Karpas-422 (cell line): Measurements from ENCODE around the gene MXD1. TPM values are rescaled to one million over a fixed set of nuclear protein-coding genes. Genes with fewer than 3 reads are reported as not detected.
"Not testable (repeated sequence)": the region's sequence is repeated elsewhere in the genome, so short reads cannot be mapped to it uniquely, and the experiment has no call there.

Source experiments
- DNase-seq: peaks from one replicate; pipeline ENCODE4 v3.0.0-alpha.2; 2015
- H2AFZ ChIP-seq: fragments of 200-600 bp; sonication (generic); 2 replicates; pipeline ENCODE4 v1.6.1; 2014; ENCODE audit warnings: antibody characterized with exemption, low read length, mixed read lengths
- H3K27ac ChIP-seq: fragments of 200-600 bp; sonication (generic); 2 replicates; pipeline ENCODE4 v1.5.1; 2014; ENCODE audit warnings: mild to moderate bottlenecking, low read length, moderate library complexity
- H3K27me3 ChIP-seq: fragments of 200-600 bp; sonication (generic); 2 replicates; pipeline ENCODE4 v1.6.1; 2014; ENCODE audit warnings: low read length, mixed read lengths
- H3K36me3 ChIP-seq: fragments of 200-600 bp; sonication (generic); 2 replicates; pipeline ENCODE4 v1.6.1; 2014; ENCODE audit warnings: low read length, mixed read lengths; ENCODE audit not compliant: insufficient read depth
- H3K4me1 ChIP-seq: fragments of 200-600 bp; sonication (generic); 2 replicates; pipeline ENCODE4 v1.6.1; 2014; ENCODE audit warnings: mild to moderate bottlenecking, low read length, mixed read lengths
- H3K4me2 ChIP-seq: fragments of 200-600 bp; sonication (generic); 2 replicates; pipeline ENCODE4 v1.6.1; 2014; ENCODE audit warnings: low read length, low read depth, mild to moderate bottlenecking; ENCODE audit not compliant: poor library complexity, severe bottlenecking
- H3K4me3 ChIP-seq: fragments of 200-600 bp; sonication (generic); 2 replicates; pipeline ENCODE4 v1.5.1; 2014; ENCODE audit warnings: mild to moderate bottlenecking, antibody characterized with exemption, low read length, mixed read lengths
- H3K79me2 ChIP-seq: fragments of 200-600 bp; sonication (generic); 2 replicates; pipeline ENCODE4 v1.6.1; 2014; ENCODE audit warnings: mild to moderate bottlenecking, low read length, mixed read lengths
- H3K9ac ChIP-seq: fragments of 200-600 bp; sonication (generic); 2 replicates; pipeline ENCODE4 v1.6.0; 2014; ENCODE audit warnings: low read length
- H3K9me2 ChIP-seq: fragments of 200-600 bp; sonication (generic), shearing (Covaris generic); replicated peaks from 2 replicates; pipeline ENCODE4 v1.6.0; 2014; ENCODE audit warnings: mild to moderate bottlenecking, low read length, moderate library complexity; ENCODE audit not compliant: insufficient read depth
- H3K9me3 ChIP-seq: fragments of 300-700, 200-600 bp; sonication (generic); 2 replicates; pipeline ENCODE4 v1.6.1; 2014; ENCODE audit warnings: low read length, mixed read lengths
- H4K20me1 ChIP-seq: fragments of 200-600 bp; sonication (generic); 2 replicates; pipeline ENCODE4 v1.6.1; 2014; ENCODE audit warnings: mild to moderate bottlenecking, antibody characterized with exemption, low read length, low read depth; ENCODE audit not compliant: insufficient read depth
- total RNA-seq: library from RNA; depleted of rRNA; stranded (reverse); fragments of >200 nt; shearing (Covaris generic); gene quantifications from 2 replicates; pipeline ENCODE4 v1.2.3, GENCODE V29; 2014; ENCODE audit warnings: low replicate concordance; rRNA removed

MXD1 gene
- total RNA-seq = 16.1 and 29.3 TPM in 2 replicates

- Histone ChIP-seq H3K36me3 (peaks cover 22% of the 10 kb centered on the region; the same call in 1 of the 2 replicates), H3K9me3 (no peaks in the 10 kb centered on the region), H3K27ac (peak within 1 kb of the TSS; percentile 69), H2AFZ (0 out of 2 replicates have a peak within 1 kb of the TSS, but pooled peaks have one; percentile 22), H3K79me2 (peaks cover 49% of the 10 kb centered on the region), H3K4me2 (peak within 1 kb of the TSS; percentile 91), H3K9me2 (no peaks in the 10 kb centered on the region), H4K20me1 (no peaks in the 10 kb centered on the region), H3K4me1 (peaks cover 54% of the 10 kb centered on the region), H3K4me3 (peak within 1 kb of the TSS; percentile 86), H3K9ac (peak within 1 kb of the TSS; percentile 84), H3K27me3 (no peaks in the 10 kb centered on the region)
- peak; percentile 70 for DNase-seq
These were observed at the start of gene MXD1 for GRCh38 chr2:69914950-69915945. Gene MXD1, plus strand, starts transcription at chr2:69915109. Its CDS starts 222 bp downstream, at chr2:69915331.

- Histone ChIP-seq H3K27me3 (no peaks in the 10 kb centered on the region), H3K4me1 (peaks cover 15% of the 10 kb centered on the region), H4K20me1 (no peaks in the 10 kb centered on the region), H3K36me3 (no peaks in the 10 kb centered on the region; the same call in 1 of the 2 replicates), H3K27ac (no peak overlapping the region), H3K4me2 (no peak overlapping the region), H3K79me2 (peaks cover 1% of the 10 kb centered on the region; the same call in 1 of the 2 replicates), H2AFZ (no peak overlapping the region), H3K9ac (no peak overlapping the region), H3K9me2 (no peaks in the 10 kb centered on the region), H3K4me3 (no peak overlapping the region), H3K9me3 (peaks cover 4% of the 10 kb centered on the region; the same call in 1 of the 2 replicates)
- DNase-seq = no peak
These were observed 26.5 kb upstream of the MXD1 start for GRCh38 chr2:69888451-69888850.

- Histone ChIP-seq H3K9me3 (peaks cover 4% of the 10 kb centered on the region; the same call in 1 of the 2 replicates), H3K27ac (no peak overlapping the region), H3K4me3 (no peak overlapping the region), H3K4me1 (peaks cover 18% of the 10 kb centered on the region), H3K9me2 (no peaks in the 10 kb centered on the region), H2AFZ (no peak overlapping the region), H3K36me3 (no peaks in the 10 kb centered on the region; the same call in 1 of the 2 replicates), H3K4me2 (no peak overlapping the region), H3K27me3 (no peaks in the 10 kb centered on the region), H3K9ac (no peak overlapping the region), H3K79me2 (peaks cover 10% of the 10 kb centered on the region), H4K20me1 (peaks cover 3% of the 10 kb centered on the region; the same call in 1 of the 2 replicates)
- no peak for DNase-seq
These were observed 25.6 kb upstream of the MXD1 start for GRCh38 chr2:69889302-69889701.

- no peak overlapping the region for H3K9ac ChIP-seq
- no peak overlapping the region for H3K4me2 ChIP-seq
- H3K36me3 ChIP-seq = peaks cover 2% of the 10 kb centered on the region
- DNase-seq = no peak
- H3K27ac ChIP-seq = peak overlapping the region; percentile 29; the same call in 1 of the 2 replicates
- H3K4me3 ChIP-seq = no peak overlapping the region
- H2AFZ ChIP-seq = peak overlapping the region; percentile 5; the same call in 1 of the 2 replicates
- no peaks in the 10 kb centered on the region for H3K9me2 ChIP-seq
- H3K79me2 ChIP-seq = peaks cover 26% of the 10 kb centered on the region
- H4K20me1 ChIP-seq = peaks cover 7% of the 10 kb centered on the region; the same call in 1 of the 2 replicates
- H3K4me1 ChIP-seq = peaks cover 32% of the 10 kb centered on the region
- peaks cover 4% of the 10 kb centered on the region; the same call in 1 of the 2 replicates for H3K9me3 ChIP-seq
- no peaks in the 10 kb centered on the region for H3K27me3 ChIP-seq
These were observed 24.0 kb upstream of the MXD1 start for GRCh38 chr2:69890881-69891280.

- H3K27me3 ChIP-seq, H3K9me2 ChIP-seq, H4K20me1 ChIP-seq, H3K9me3 ChIP-seq, DNase-seq, H3K27ac ChIP-seq: not testable (repeated sequence)
- Histone ChIP-seq H2AFZ (peak overlapping the region; percentile 78), H3K4me3 (peak overlapping the region; percentile 88), H3K79me2 (peaks cover 46% of the 10 kb centered on the region), H3K4me1 (peaks cover 46% of the 10 kb centered on the region), H3K9ac (peak overlapping the region; percentile 76), H3K4me2 (peak overlapping the region; percentile 86), H3K36me3 (peaks cover 21% of the 10 kb centered on the region)
These were observed 22.0 kb upstream of the MXD1 start for GRCh38 chr2:69892838-69893424.

GRCh38 chr2:69893684-69894551 lies 21.0 kb upstream of the MXD1 start, which contains the start of gene SNRNP27:
Gene SNRNP27, plus strand, starts transcription at chr2:69893956. Its CDS starts 29 bp downstream, at chr2:69893985.
- H3K36me3 ChIP-seq = peaks cover 30% of the 10 kb centered on the region
- peak within 1 kb of the TSS; percentile 78 for H2AFZ ChIP-seq
- H3K79me2 ChIP-seq = peaks cover 55% of the 10 kb centered on the region
- H4K20me1 ChIP-seq = peaks cover 7% of the 10 kb centered on the region; the same call in 1 of the 2 replicates
- peak within 1 kb of the TSS; percentile 76 for H3K9ac ChIP-seq
- H3K9me3 ChIP-seq = peaks cover 4% of the 10 kb centered on the region; the same call in 1 of the 2 replicates
- H3K4me3 ChIP-seq = peak within 1 kb of the TSS; percentile 88
- peaks cover 52% of the 10 kb centered on the region for H3K4me1 ChIP-seq
- H3K9me2 ChIP-seq = no peaks in the 10 kb centered on the region
- H3K27me3 ChIP-seq = no peaks in the 10 kb centered on the region
- H3K4me2 ChIP-seq = peak within 1 kb of the TSS; percentile 86
- no peak within 1 kb of the TSS for H3K27ac ChIP-seq
- peak; percentile 97 for DNase-seq

GRCh38 chr2:69894737-69895136 lies 20.2 kb upstream of the MXD1 start:
- H3K4me3 ChIP-seq = peak overlapping the region; percentile 88
- peak overlapping the region; percentile 76 for H3K9ac ChIP-seq
- not testable (repeated sequence) for H4K20me1 ChIP-seq, H3K27ac ChIP-seq, H3K27me3 ChIP-seq, DNase-seq, H3K9me3 ChIP-seq, H2AFZ ChIP-seq, H3K9me2 ChIP-seq
- peaks cover 55% of the 10 kb centered on the region for H3K4me1 ChIP-seq
- peak overlapping the region; percentile 86 for H3K4me2 ChIP-seq
- peaks cover 62% of the 10 kb centered on the region for H3K79me2 ChIP-seq
- peaks cover 36% of the 10 kb centered on the region for H3K36me3 ChIP-seq
